CD4-positive, alpha-beta T cell (primary cell): ENCODE data around the gene SNAP29. TPM values are rescaled to one million over a fixed set of nuclear protein-coding genes. Genes with fewer than 3 reads are reported as not detected.

Experiments used
- ATAC-seq: fragments of 200-7000 bp; cut with Tn5 transposase; one replicate; pipeline ENCODE4 v1.10.0; 2022; ENCODE audit warnings: mild to moderate bottlenecking; ENCODE audit not compliant: poor library complexity
- CTCF ChIA-PET: fragments of 350-600 bp; sonication (Branson Sonifier 250); formaldehyde crosslinking; loops from one replicate; lab custom pipeline; 2021; ENCODE audit warnings: antibody characterized with exemption, inconsistent platforms; lab: Charles Lee
- POLR2A ChIA-PET: fragments of 350-600 bp; sonication (Branson Sonifier 250); formaldehyde crosslinking; loops from one replicate; lab custom pipeline; 2021; ENCODE audit warnings: antibody characterized with exemption, inconsistent platforms; lab: Charles Lee
- DNase-seq, 14 experiments: peaks; one replicate each; pipeline ENCODE4 v3.0.0-alpha.2; 2013 to 2020; ENCODE audit warnings: mixed read lengths in 2 of 14
- H3K27ac ChIP-seq, 2 donors: one replicate each; pipeline versions ENCODE4 v1.5.1 to v1.7.0; 2013; ENCODE audit warnings: low read length in 2 of 2, low read depth in 1 of 2, mild to moderate bottlenecking in 1 of 2
- H3K27me3 ChIP-seq, 2 experiments: 1 replicate in 1 of 2; 2 replicates in 1 of 2; pipeline versions ENCODE4 v1.6.1 to v1.7.0; 2013; ENCODE audit warnings: low read length in 2 of 2, control low read depth in 1 of 2, mild to moderate bottlenecking in 1 of 2, moderate library complexity in 1 of 2; ENCODE audit not compliant: insufficient read depth in 2 of 2, control insufficient read depth in 1 of 2
- H3K36me3 ChIP-seq: one replicate; pipeline ENCODE4 v1.6.1; 2013; ENCODE audit warnings: low read length, control low read depth; ENCODE audit not compliant: insufficient read depth
- H3K4me1 ChIP-seq: one replicate; pipeline ENCODE4 v1.6.1; 2013; ENCODE audit warnings: low read length, control low read depth; ENCODE audit not compliant: insufficient read depth
- H3K4me3 ChIP-seq: one replicate; pipeline ENCODE4 v1.5.1; 2013; ENCODE audit warnings: mild to moderate bottlenecking, low read length, moderate library complexity
- H3K9me3 ChIP-seq, 2 experiments: 1 replicate in 1 of 2; 2 replicates in 1 of 2; pipeline versions ENCODE4 v1.6.1 to v1.7.0; 2013; ENCODE audit warnings: low read length in 2 of 2, mild to moderate bottlenecking in 2 of 2, control low read depth in 1 of 2, moderate library complexity in 1 of 2; ENCODE audit not compliant: control insufficient read depth in 1 of 2, insufficient read depth in 1 of 2
- H3K27ac Mint-ChIP-seq: one replicate; pipeline ENCODE4 v1.8.0; 2020; ENCODE audit warnings: mixed read lengths
- H3K27me3 Mint-ChIP-seq: one replicate; pipeline ENCODE4 v1.8.0; 2021; ENCODE audit warnings: mixed read lengths
- H3K36me3 Mint-ChIP-seq: one replicate; pipeline ENCODE4 v1.8.0; 2021; ENCODE audit warnings: low read depth, mixed read lengths
- H3K4me1 Mint-ChIP-seq: one replicate; pipeline ENCODE4 v1.8.0; 2021; ENCODE audit warnings: low read depth, mixed read lengths
- H3K4me3 Mint-ChIP-seq: one replicate; pipeline ENCODE4 v1.8.0; 2020; ENCODE audit warnings: mild to moderate bottlenecking, mixed read lengths
- H3K9me3 Mint-ChIP-seq: one replicate; pipeline ENCODE4 v1.8.0; 2020; ENCODE audit warnings: mixed read lengths
- CTCF ChIP-seq: fragments of 200-600 bp; IDR thresholded peaks from one replicate; pipeline ENCODE4 v1.8.0; 2022; ENCODE audit warnings: antibody characterized with exemption, mild to moderate bottlenecking
- intact Hi-C, 2 experiments: fragments of 100-400 bp; cut with DNase I in 1 of 2; cut with micrococcal nuclease in 1 of 2; formaldehyde crosslinking; loops; one replicate each; pipeline versions ENCODE4 v1.15.1 to v1.9.0; 2023 to 2025; cut with DNase I, micrococcal nuclease
- total RNA-seq, 174 experiments: library from RNA in 2 of 174; stranded (reverse) in 2 of 174; gene quantifications; one replicate each; pipeline ENCODE4 v1.2.3 and lab custom pipeline; 2021 to 2026

SNAP29 gene
- total RNA-seq, 2 experiments from 2014 or later: 13.7 to 15.1 TPM

GRCh38 chr22:20875296-20875695 is 16.5 kb downstream of the SNAP29 start:
- ChIA-PET CTCF (interaction anchor here (1.0 kb wide), 1 partner anchor 9 kb away, joined by 3 read pairs; no protein-coding TSS in a partner anchor), POLR2A (interaction anchor here (0.5 to 1.1 kb wide), 2 partner anchors 16 to 182 kb away, joined by 3 to 4 read pairs; partner anchors contain the start of genes PI4KA and SNAP29)
- Mint-ChIP-seq H3K4me1 (no peaks in the 10 kb centered on the region), H3K4me3 (no peak overlapping the region), H3K27me3 (no peaks in the 10 kb centered on the region), H3K36me3 (peaks cover 48% of the 10 kb centered on the region), H3K27ac (no peak overlapping the region), H3K9me3 (no peaks in the 10 kb centered on the region)
- Histone ChIP-seq H3K9me3 (no peaks in the 10 kb centered on the region), H3K4me3 (no peak overlapping the region), H3K27ac (no peak overlapping the region), H3K4me1 (no peaks in the 10 kb centered on the region), H3K36me3 (peaks cover 37% of the 10 kb centered on the region), H3K27me3 (no peaks in the 10 kb centered on the region)
- TF ChIP-seq CTCF: no peak
- DNase-seq (no peak), ATAC-seq (no peak)
- intact Hi-C loops: no loop called here

- intact Hi-C loops: no loop called here
- ChIA-PET POLR2A (no interaction called here), CTCF (interaction anchor here (1.1 kb wide), 1 partner anchor 39 kb away, joined by 3 read pairs; no protein-coding TSS in a partner anchor)
- H3K9me3 ChIP-seq: no peaks in the 10 kb centered on the region
- H3K4me3 ChIP-seq: no peak overlapping the region
- Mint-ChIP-seq H3K9me3 (no peaks in the 10 kb centered on the region), H3K27ac (no peak overlapping the region), H3K4me1 (no peaks in the 10 kb centered on the region), H3K4me3 (no peak overlapping the region), H3K36me3 (peaks cover 60% of the 10 kb centered on the region), H3K27me3 (no peaks in the 10 kb centered on the region)
- H3K27ac ChIP-seq: no peak overlapping the region
- TF ChIP-seq CTCF: no peak
- no peak for DNase-seq
- peaks cover 48% of the 10 kb centered on the region for H3K36me3 ChIP-seq
- H3K27me3 ChIP-seq: no peaks in the 10 kb centered on the region
- H3K4me1 ChIP-seq: no peaks in the 10 kb centered on the region
- ATAC-seq: no peak
Observed at GRCh38 chr22:20877715-20878114, 18.9 kb downstream of the SNAP29 start.

GRCh38 chr22:20881231-20881630 is 22.4 kb downstream of the SNAP29 start:
- no peak overlapping the region for H3K4me3 ChIP-seq
- POLR2A ChIA-PET: no interaction called here
- H3K4me3 Mint-ChIP-seq: no peak overlapping the region
- DNase-seq (no peak), ATAC-seq (no peak)
- intact Hi-C loops: no loop called here
- H3K27me3 Mint-ChIP-seq: no peaks in the 10 kb centered on the region
- no peak for TF ChIP-seq CTCF
- H3K36me3 Mint-ChIP-seq: peaks cover 70% of the 10 kb centered on the region
- peaks cover 53% of the 10 kb centered on the region for H3K36me3 ChIP-seq
- CTCF ChIA-PET: no interaction called here
- no peaks in the 10 kb centered on the region for H3K4me1 ChIP-seq
- H3K9me3 Mint-ChIP-seq: no peaks in the 10 kb centered on the region
- H3K27ac Mint-ChIP-seq: no peak overlapping the region
- no peak overlapping the region for H3K27ac ChIP-seq
- H3K9me3 ChIP-seq: no peaks in the 10 kb centered on the region
- no peaks in the 10 kb centered on the region for H3K27me3 ChIP-seq
- H3K4me1 Mint-ChIP-seq: no peaks in the 10 kb centered on the region
